ENCODE measurements around the gene ASB2. TPM values are rescaled to one million over a fixed set of nuclear protein-coding genes. Genes with fewer than 3 reads are reported as not detected.

Gene ASB2
- total and polyA plus RNA-seq, 2 of the 8 experiments (the other 6 are each of a cell fraction or from before 2014, with no cell fraction given): 1.0 to 2.1 TPM

GRCh38 chr14:93898081-93898611, 78.2 kb downstream of the ASB2 start (continued):
- no peak for TF ChIP-seq YY1 (IDR thresholded peaks at IDR 0.05; ENCODE audit: low read depth, low read length)
- TF ChIP-seq ATF3 (IDR thresholded peaks at IDR 0.05; ENCODE audit: insufficient read depth, low read depth, low read length): no peak
- no peak for TF ChIP-seq USF2 (IDR thresholded peaks at IDR 0.05; ENCODE audit: low read length)
- no peak for TF ChIP-seq SUZ12 (IDR thresholded peaks at IDR 0.05; ENCODE audit: low read length)
- no peak for TF ChIP-seq RBBP5 (IDR thresholded peaks at IDR 0.05; ENCODE audit: borderline replicate concordance, low read depth, low read length)
- TF ChIP-seq TEAD4 (IDR thresholded peaks at IDR 0.05; ENCODE audit: low read depth, low read length): no peak
